GM19193 (cell line): ENCODE measurements around the gene METTL16.

Experiments used
- POLR2A ChIP-seq: IDR thresholded peaks from 4 replicates; pipeline ENCODE4 v1.6.1; 2011; ENCODE audit not compliant: insufficient read depth, insufficient read length; ENCODE audit errors: extremely low read depth

METTL16 gene

DNA sequence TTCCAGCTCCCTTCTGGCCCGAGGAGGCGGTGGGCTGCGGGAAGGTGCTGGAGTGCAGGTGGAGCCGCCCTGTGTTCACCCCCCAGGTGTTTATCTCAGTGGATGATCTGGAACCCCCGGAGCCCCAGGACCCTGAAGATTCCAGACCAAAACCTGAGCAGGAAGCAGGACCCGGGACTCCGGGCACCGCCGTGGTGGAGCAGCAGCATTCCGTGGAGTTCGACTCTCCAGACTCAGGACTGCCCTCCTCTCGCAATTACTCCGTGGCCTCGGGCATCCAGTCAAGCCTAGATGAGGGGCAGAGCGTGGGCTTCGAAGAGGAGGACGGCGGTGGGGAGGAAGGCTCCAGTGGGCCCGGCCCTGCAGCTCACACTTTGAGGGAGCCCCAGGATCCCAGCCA is 136.3 kb downstream of the METTL16 start:
- no peak for TF ChIP-seq POLR2A

DNA sequence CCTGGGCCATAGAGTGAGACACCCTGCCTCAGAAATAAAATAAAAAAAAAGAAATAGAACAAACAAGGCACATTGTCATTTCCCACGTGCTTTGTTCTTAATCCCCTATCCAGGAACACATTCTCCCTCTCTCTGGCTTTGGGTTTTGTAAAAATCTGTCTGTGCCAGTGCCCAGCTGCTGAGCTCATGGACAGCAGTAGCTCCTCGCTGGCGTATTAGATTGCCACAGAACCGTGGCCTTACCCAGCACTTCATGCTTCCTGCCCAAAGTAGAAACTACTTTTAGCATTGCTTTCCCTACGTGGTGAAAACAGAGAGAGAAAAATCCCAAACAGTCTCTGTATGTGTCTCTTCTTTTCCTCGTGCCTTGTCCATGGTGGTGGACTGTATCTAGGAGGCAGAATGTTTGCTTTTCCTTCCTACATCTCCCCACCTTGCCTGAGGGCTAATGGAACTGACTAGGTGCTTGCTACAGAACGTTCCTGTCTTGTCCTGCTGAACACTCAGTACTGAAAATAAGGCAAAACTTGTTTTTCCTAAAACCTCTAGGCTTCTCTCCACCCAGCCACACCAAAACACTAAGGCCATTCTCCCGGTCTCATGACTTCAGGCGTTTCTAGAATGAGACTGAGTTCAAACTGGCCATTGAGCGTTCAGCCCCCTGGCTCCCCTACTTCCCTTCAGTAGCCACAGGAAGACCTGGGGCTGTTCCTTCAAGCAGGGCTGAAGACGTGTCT is 137.0 kb downstream of the METTL16 start:
- no peak for TF ChIP-seq POLR2A

DNA sequence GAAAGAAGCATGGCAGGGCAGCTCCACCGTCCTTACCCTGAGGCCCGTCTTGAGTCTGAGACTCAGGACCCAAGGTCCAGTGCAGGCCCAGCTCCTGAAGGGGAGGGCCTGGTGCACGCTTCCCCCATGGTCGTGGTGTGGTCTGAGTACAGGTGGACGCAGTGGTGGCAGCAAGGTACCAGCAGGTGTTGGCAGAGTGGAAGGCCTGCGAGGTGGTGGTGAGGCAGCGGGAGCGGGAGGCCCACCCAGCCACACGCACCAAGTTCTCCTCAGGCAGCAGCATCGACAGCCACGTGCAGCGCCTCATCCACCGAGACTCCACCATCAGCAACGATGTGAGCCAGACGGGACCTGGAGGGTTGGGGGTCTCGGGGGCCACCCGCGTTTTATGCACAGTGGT is 138.5 kb downstream of the METTL16 start:
- TF ChIP-seq POLR2A: no peak

DNA sequence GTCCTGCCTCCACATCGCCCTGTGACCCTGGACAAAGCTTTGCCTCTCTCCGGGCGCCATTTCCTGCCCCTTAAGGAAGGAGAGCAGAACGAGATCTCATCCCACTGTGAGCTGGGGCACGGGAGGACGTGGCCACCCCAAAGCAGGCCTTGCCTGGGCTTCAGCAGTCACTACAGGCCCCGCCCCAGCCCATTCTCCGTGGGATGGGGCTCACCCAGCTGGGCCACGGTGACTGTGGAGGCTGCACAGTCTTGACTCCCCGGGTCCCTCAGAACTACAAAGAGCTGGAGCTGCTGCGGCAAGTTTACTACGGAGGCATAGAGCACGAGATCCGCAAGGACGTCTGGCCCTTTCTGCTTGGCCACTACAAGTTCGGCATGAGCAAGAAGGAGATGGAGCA is 139.0 kb downstream of the METTL16 start:
- TF ChIP-seq POLR2A: no peak

DNA sequence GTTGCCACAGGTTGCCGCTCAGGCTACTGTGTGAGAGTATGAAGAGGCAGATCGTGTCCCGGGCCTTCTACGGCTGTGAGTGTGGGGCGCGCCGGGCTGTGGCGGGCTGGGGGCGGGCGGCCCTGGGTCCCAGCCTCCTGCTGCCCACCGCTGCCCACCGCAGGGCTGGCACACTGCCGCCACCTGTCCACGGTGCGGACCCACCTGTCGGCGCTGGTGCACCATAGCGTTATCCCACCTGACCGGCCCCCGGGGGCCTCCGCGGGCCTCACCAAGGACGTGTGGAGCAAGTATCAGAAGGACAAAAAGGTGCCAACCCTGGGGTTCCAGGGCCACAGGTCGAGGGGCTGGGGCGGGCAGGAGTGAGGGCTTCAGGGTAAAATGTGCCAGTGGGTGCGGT is 139.5 kb downstream of the METTL16 start:
- no peak for TF ChIP-seq POLR2A

DNA sequence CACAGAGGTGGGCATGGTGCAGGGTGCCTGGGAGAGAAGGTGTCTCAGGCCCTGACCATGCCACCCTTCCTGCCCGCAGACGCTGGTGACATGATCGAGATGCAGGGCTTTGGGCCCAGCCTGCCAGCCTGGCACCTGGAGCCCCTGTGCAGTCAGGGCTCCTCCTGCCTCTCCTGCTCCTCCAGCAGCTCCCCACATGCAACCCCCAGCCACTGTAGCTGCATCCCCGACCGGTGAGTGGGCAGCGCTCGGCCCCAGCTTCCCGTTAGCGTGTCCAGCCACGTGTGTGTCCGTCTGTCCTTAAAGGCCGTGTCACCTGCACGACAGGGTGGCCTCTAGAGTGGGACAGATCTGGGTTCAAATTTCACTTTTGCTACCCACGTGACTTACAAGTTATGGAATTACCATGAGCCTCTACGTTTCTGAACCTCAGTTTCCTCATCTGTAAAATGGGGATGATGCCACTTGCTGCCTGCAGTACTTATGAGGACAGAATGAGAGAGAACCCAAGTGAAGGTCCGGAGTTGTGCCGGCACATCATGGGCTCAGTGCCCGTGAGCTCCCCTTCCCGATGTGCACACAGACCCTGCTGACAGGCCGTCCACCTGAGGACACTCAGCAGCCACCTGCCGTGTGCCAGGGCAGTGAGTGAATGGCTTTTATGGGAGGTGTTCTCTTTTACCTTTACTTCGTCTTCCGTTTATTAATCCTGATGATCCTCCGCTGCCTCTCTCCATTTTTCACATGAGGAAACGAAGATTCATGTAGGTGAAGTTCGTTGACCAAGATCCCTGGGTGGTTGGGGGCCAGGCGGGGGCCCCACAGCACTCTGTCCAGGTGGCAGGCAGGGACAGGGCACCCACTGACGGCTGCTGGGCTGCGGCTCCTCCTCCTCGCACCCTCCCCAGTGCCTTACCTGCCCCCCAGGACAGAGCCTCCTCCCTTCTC is 140.2 kb downstream of the METTL16 start:
- no peak for TF ChIP-seq POLR2A

DNA sequence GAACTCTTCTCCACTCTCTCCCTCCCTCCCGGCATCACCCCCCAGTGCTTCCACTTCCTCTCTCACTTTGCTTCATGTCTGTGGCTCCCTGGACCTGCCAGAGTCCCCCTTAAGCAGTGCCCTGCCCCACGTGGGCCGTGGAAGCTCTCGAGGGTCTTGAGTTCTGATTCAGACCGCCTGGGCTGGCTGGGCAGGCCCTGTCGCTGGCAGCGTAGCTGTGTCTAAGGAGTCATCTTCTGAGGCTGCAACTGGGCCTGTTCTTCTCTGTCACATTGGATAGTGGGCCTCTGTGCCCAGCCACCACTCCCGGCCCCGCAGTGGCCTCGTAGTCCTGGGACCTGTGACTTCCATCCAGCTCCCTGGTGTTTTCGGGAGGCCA is 141.5 kb downstream of the METTL16 start:
- TF ChIP-seq POLR2A: no peak

DNA sequence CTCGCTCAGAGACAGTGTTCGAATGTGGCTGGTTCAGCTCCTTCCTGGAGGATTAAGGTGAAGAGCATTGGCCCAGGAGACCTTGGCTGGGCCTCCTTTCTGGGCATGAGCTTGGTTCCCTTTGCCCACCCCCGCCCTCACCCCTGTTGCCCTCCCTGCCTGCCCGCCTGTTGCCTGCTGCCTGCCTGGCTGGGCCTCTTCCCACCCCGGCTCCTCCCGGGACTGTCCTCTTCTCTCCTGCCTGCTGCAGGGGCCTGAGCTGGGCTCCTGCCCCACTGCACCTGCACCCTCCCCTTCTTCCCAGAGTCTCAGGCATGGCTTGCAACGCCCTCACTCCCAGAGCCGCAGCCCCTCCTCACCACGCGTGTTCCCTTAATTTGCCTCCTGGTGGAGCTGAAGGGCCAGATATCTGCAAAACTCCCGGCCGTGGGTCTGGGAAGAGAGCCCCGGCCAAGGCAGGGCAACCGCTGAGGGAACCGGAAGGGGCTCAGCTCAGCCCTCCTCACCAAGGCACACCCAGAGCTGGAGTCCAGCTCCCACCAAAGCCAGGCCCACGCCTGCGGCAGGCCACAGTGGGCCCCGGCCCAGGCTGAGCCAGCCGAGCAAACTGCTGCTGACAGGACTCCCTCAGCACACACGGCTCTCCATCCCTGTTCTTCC is 142.0 kb downstream of the METTL16 start:
- TF ChIP-seq POLR2A: no peak

DNA sequence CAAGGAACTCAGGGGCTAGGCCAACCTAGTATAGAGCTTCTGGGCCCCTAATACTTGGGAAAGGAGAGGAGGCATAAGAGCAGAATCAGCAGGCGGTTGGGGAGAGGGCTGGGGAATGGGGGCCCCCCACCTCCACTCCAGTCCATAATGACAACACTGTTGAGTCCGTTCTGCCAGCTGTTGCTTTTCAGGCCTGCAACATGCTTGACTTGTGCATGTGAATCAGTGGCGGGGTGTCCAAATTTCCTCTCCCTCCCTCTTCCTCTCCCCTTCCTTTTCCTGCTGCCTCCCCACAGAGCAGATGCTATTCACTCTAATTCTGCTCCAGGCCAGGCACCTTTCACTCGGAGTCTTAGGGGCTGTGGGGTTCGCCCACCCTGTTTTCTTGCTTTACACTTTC is 142.6 kb downstream of the METTL16 start:
- no peak for TF ChIP-seq POLR2A

DNA sequence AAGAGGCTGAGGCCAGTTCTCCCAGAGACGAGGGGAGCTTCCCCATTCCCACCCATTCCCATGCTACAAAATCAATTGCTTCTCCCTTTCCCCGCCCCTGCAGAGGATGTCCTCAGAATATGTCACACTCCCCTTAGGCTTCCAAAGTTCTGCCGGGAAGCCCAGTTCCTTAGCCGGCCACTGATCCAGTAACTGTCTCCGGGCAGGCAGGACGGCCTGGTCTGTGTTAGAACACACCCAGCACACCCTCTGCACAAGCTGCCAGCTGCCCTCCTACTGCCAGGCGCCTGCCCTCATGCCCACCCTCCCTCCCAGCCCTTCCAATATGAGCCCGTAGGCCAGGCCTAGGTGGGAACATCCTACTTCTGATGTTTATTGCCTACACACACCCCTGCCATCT is 143.3 kb downstream of the METTL16 start:
- TF ChIP-seq POLR2A: no peak

DNA sequence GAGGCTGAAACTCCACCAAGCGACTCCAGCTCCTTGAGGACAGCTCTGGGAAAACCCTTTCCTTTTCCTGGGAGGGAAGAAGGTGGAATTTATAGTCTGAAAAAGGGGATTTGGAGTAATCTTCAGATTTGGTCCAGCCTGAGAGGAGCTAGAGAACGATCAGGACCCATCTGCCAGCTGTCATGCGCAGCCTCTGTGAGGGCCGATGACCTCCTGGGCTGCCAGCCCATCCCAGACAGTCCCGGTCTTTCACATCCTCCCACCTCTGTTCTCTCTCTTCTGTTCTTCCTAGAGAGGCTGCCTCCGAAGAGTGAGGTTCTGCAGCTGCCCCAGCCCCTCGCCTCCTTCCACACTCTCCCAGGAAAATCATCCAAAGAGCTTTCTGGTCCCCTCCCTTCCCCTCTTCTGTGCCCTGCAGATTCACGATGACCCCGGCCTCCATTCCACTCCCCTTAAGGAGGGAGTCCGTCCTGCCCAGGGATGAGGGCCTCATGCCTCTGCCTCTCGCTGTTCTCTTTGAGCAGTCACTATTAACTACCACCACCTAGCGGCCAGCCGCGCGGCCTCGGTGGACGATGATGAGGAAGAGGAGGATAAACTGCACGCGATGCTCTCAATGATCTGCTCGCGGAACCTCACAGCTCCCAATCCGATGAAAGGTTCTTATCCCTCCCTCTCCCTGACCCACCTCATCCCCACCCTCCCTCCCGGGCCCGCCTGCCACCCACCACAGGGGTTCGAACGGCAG is 144.8 kb downstream of the METTL16 start:
- TF ChIP-seq POLR2A: no peak
